Posterior vena cava (tissue), 2 donors: ENCODE measurements around the gene ZNF501. TPM values are rescaled to one million over a fixed set of nuclear protein-coding genes. Genes with fewer than 3 reads are reported as not detected.
A peak's percentile ranks its signal among the peaks of the same experiment; 100 is the strongest.

Source experiments
- DNase-seq: peaks from one replicate; pipeline ENCODE4 v3.0.0-alpha.2; 2020; ENCODE audit warnings: low spot score
- intact Hi-C, 2 donors: fragments of 100-400 bp; cut with DNase I; formaldehyde crosslinking; loops; one replicate each; pipeline versions ENCODE4 v1.14.1 to v1.14.2; 2022 to 2023
- long read RNA-seq, 2 donors: library from polyadenylated mRNA; unstranded; transcript quantifications; one replicate each; pipeline ENCODE4 v2.0.0, GENCODE V29; 2020 to 2021
- total RNA-seq, 2 donors: library from RNA; stranded (reverse); fragmentation: NEBNext Ultra II Directional; extraction: Animal tissue kit (Norgen Biotek cat#: 25700); gene quantifications; one replicate each; pipeline ENCODE4 v1.2.1, GENCODE V29; 2021
- donor health status: DM: yes; HTN: yes; CAD: no.
- donor health status: DM: yes; HTN: yes; CAD: no.

Gene ZNF501
- 1 to 10 TPM; 7.2 to 8.1 TPM for total RNA-seq
- long read RNA-seq, donor 1, partial matches to known transcripts = 1 of 1 reads
- long read RNA-seq, donor 1, other reads (novel, unspliced or antisense) = 0 of 1 reads
- long read RNA-seq, donor 2, partial matches to known transcripts = 0 of 3 reads
- long read RNA-seq, donor 2, other reads (novel, unspliced or antisense) = 1 of 3 reads

DNA sequence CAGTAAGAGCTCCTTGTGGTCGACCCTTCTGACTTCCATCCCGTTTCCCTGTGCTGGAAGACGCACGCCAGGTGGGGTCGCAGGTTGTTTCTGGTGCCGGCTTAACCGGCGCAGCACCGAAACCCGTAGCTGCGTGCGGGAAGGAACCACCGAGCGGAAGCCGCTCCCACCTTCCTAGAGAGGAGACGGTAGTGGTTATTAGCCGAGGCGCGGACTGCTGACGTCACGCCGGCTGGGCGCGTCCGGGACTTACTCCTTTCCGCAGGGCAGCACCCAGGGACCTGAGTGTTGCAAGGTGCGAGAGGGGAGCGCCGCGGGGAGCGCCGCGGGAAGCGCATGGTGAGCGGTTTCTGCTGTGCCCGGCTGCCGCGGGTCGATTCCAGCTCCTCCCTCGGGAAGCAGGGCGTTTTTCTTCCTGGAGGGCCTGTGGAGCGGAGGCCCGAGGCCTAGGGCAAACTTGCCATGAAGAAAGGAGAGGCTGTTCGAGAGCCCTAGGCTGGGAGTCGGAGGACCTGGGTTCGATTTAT is at the start of gene ZNF501:
Gene ZNF501 (plus strand): TSS at position 252 of the 527 bp plus-strand sequence. CDS start 4,787 bp downstream, outside the sequence.
- intact Hi-C loops = no loop called here
- peak; percentile 98 for DNase-seq

DNA sequence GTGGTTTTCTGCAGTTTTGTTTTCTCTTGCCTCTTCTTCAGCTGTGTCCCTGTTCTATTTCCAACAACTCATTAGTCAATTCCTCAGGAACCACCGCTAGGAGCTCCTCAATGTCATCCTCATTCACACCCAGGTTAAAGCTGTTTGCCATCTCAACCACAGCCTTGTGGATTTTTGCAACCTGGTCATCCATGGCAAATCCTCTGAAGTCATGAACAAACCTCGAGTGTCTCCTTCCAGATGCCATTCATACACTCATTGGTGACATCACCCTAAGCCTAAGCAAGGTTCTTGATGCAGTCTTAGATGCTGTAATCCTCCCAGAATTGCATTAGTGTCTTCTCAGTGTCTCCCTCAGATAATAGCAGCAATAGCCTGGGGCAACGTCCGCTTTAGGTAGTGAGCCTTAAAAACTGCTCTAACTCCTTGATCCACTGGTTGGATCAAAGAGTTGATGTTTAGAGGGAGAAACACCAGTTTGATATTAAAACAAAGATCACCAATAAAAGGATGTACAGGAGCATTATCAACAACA is 48.4 kb upstream of the ZNF501 start:
- intact Hi-C loops = no loop called here
- DNase-seq = no peak

DNA sequence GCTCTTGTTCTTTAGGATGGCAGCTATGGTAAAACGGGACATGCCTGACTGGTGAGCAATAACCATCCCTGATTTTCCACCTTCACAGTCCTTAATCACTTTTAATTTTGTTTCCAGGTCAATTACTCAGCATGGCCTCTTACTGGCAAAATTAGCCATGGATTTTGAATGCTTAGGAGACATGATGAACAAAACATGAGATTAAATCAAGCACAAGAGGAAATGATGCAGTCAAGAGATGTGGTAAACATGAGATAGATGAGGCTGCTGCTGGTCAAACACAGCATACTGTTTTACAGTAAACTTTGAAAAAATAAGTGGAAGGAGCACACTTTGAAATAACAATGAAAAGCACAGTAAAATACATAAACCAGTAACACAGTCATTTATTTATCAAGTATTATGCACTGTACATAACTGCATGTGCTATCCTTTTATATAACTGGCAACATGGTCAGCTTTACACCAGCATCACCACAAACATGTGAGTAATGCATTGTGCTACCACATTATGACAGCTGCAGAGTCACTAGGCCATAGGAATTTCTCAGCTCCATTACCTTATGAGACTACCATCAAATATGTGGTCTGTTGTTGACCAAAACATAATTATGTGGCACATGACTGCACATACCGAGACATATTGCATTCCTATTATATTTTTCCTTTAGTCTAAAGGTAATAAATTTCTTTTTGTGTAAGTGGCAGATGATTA is 47.1 kb upstream of the ZNF501 start:
- no peak for DNase-seq
- intact Hi-C loops = no loop called here

DNA sequence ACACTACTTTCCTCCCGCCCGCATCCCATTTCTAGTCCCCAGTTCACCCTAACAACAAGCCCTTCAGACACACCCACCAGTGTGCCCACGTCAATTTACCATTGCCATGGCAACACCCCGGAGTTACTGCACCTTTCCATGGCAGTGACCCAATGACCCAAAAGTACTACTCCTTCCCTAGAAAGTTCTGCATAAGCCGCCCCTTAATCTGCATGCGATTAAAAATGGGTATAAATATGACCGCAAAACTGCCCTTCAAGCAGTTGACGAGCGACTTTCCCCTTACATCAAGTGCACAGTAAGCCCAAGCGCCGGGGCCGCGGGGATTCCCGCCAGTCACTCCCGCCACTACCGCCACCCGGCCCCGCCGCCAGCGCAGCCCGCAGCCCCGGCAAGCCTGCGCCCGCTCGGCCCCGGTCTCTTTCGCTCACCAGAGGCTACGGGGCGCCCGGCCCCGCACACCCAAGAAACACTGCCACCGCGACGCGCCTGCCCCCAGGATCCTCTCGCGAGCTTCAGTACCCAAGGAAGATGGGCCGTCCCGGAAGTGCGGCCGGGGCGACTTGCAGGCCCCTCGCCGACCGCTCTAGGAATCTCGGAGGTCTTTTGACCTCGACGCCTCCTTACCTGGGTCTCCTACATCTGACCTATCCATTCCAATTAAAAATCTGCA is 44.2 kb upstream of the ZNF501 start:
- intact Hi-C loops = no loop called here
- DNase-seq = peak; percentile 92

DNA sequence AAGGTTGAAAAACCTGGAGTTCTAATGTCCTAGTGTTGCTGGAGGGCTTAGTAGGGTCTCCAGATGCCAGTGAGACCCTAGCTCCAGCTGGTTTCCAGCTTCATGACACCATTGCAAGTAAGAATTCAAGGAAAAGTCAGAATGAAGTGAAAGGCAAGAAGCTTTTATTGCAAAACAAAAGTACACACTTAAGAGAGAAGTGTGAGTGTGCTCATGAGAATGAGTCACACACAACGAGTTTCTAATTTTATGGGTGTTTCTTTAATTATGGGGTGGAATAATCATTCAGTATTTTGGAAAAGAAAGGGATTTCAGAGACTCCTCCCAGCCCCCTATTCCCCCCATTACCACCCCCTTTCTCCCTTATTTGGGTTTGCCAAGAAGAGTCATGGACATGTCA is 41.5 kb upstream of the ZNF501 start:
- intact Hi-C loops = no loop called here
- no peak for DNase-seq

DNA sequence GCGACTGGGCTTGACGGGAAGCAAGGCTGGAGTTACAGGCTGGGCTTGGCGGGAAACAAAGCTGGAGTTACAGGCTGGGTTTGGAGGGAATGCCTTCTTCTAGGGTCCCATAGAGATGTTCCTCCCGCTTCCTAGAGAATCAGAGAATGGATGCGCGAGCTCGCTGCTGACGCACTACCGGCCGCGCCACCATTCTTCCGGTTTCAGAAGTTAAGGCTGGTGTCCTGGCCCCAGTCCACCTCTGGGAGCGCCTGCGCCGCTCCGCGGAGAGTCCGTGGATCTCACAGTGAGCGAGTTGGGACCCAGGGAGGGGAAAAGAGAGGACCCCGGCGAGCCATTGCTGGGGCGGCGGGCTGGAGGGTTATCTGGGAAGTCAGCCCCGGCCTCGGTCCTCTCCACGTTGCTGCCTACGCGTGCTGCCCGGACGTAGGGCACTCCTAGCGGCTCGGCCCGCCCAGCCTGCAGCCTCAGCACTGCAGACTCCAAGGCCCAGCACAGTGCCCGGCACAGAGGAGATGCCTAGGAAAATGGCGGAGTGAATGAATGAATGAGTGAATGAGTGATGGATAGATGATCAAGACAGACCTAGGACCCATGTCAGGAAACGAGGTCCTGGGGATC is 16.9 kb upstream of the ZNF501 start, which contains the start of gene ZNF502:
Gene ZNF502 (plus strand): TSS at position 206 of the 621 bp plus-strand sequence. CDS start 7,602 bp downstream, outside the sequence.
- DNase-seq = peak; percentile 97
- intact Hi-C loops = no loop called here

DNA sequence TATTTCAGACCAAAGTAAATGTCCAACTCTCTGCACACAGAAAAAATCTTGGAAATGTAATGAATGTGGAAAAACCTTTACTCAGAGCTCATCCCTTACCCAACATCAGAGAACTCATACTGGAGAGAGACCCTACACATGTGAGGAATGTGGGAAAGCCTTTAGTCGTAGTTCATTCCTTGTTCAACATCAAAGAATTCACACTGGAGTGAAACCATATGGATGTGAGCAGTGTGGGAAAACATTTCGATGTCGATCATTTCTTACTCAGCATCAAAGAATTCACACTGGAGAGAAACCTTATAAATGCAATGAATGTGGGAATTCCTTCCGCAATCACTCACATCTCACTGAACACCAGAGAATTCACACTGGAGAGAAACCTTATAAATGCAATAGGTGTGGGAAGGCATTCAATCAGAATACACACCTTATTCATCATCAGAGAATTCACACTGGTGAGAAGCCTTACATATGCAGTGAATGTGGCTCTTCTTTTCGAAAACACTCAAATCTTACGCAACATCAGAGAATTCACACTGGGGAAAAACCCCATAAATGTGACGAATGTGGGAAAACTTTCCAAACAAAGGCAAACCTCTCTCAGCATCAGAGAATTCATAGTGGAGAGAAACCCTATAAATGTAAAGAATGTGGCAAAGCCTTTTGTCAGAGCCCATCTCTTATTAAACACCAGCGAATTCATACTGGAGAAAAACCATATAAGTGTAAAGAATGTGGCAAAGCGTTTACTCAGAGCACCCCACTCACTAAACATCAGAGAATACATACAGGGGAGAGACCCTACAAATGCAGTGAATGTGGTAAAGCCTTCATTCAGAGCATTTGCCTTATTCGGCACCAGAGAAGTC is 8.0 kb upstream of the ZNF501 start:
- DNase-seq = no peak
- intact Hi-C loops = no loop called here

DNA sequence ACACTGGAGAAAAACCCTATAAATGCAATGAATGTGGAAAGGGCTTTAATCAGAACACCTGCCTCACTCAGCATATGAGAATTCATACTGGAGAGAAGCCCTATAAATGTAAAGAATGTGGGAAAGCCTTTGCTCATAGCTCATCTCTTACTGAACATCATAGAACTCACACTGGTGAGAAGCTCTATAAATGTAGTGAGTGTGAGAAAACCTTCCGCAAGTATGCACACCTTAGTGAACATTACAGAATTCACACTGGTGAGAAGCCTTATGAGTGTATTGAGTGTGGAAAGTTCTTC is 7.4 kb upstream of the ZNF501 start:
- intact Hi-C loops = no loop called here
- DNase-seq = no peak

DNA sequence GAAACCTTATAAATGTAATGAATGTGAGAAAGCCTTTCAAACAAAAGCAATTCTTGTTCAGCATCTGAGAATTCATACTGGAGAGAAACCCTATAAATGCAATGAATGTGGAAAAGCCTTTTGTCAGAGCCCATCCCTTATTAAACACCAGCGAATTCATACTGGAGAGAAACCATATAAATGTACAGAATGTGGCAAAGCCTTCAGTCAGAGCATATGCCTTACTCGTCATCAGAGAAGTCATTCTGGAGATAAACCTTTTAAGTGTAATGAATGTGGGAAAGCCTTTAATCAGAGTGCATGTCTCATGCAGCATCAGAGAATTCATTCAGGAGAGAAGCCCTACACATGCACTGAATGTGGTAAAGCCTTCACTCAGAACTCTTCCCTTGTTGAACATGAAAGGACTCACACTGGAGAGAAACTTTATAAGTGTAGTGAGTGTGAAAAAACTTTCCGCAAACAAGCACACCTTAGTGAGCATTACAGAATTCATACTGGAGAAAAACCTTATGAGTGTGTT is 5.3 kb downstream of the ZNF501 start:
- no peak for DNase-seq
- intact Hi-C loops = no loop called here

DNA sequence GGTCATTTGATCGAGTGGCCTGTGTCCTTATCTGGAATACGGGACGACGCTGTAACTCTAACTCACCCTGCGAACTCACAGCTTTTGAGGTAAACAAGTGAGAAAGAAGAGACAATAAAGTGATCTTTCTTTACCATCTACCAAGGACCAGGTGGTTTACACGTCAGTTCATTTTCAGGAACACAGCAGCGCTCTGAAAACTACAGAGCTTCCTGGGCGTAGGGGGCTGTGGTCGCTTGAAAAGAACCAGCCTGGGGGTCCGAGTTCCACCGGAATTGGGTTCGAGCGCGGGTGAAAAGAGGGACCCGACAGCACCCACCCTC is 31.6 kb downstream of the ZNF501 start:
- DNase-seq = no peak
- intact Hi-C loops = no loop called here

DNA sequence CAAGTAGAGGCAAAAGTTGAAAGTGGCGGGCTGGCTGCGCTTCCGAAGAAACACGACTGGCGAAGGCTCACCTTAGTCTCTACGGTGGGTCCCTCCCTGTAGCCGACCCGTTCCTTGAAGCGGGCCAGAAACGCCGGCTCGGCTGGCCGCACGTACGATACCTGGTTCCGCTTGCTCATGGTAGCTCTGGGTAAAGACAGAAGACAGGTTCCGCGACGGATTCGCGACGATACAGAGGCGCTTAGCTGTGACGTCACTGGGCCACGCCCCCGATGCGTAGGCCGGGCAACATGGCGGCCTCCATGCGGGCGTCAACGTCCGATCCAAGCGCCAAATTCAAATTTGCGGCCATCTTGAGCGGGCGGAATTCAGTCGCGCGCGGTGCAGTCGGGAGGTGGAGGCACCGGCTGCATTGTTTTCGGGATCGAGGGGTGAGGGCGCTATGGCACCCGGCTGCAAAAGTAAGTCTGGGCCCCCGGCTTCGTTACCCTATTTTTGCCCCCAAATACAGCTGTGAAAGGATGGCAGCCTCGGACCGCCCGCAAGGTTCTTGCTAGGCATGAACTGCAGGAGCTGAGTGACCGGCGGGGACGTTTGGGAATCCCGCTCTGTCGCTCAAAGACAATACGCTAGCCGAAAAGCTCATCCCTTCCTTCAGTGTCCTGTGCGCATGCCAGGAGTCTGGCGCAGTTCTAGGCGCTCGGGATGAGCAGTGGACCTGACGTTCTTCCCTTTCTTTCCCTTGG is 32.2 kb downstream of the ZNF501 start, which contains the start of the genes KIAA1143 and KIF15:
Gene KIAA1143 (minus strand): TSS at position 196 of the 746 bp plus-strand sequence. CDS start 17 bp downstream, at position 179.
Gene KIF15 (plus strand): TSS at position 371 of the 746 bp plus-strand sequence. CDS start 72 bp downstream, at position 443.
- intact Hi-C loops = no loop called here
- peak; percentile 99 for DNase-seq

DNA sequence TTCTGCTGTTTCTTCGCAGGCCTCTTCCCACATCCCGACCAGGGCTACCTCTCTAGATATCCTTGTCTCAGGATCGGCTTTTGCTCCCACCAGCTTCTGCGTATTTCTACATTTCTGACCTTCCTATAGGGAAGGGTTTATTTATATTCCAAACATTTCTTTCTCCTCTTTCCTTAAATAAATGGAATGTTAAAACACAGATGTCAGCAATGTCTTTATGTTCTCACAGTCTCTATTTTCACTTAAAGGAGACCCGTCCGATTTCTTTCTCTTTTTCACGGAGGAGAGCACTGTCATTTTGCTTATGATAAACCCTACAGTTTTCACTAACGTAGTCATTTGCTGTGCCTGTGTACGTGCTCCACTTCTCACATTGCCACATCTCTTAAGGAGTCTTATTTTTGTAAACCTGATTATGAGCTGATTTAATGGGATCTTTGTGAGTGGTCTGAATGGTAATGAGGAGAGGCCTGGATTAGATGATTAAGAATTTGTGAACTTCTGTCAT is 32.8 kb downstream of the ZNF501 start:
- intact Hi-C loops = no loop called here

DNA sequence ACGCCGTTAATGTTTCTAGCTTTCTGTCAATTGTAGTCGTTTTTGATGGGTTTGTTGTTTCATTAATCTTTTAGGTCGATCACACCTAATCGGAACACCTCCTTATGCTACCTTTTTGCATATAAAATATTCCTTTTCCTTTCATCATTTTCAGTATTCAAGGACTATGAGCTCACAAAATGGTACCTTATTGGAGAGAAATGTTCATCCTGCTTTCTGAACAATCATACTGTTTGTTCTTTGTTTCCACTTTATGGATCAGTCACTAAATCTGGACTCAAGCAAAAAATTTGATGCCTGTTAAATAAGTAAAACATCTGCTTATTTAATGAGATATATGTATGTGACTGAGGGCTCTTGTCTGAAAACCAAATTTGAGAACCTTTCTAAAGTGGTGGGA is 33.3 kb downstream of the ZNF501 start:
- DNase-seq = no peak
- intact Hi-C loops = no loop called here

More for the DNA sequence above, 32.8 kb downstream of the ZNF501 start:
- no peak for DNase-seq

DNA sequence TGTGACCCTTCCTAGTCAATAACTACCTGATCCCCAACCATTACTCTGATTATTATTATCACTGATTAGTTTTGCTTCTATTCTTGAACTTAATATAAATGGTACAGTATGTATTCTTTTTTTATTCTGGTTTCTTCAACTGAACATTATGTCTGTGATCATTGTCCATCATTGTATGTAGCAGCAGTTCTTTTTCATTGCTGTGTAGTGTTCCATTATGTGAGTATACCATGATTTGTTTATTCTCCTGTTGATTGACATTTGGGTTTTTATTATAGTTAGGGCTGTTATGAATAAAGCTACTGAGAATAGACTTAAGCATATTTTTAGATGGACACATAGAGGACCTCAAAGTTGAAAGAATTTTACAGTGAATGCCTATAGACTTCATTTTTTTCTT is 34.8 kb downstream of the ZNF501 start:
- intact Hi-C loops = no loop called here
- no peak for DNase-seq

DNA sequence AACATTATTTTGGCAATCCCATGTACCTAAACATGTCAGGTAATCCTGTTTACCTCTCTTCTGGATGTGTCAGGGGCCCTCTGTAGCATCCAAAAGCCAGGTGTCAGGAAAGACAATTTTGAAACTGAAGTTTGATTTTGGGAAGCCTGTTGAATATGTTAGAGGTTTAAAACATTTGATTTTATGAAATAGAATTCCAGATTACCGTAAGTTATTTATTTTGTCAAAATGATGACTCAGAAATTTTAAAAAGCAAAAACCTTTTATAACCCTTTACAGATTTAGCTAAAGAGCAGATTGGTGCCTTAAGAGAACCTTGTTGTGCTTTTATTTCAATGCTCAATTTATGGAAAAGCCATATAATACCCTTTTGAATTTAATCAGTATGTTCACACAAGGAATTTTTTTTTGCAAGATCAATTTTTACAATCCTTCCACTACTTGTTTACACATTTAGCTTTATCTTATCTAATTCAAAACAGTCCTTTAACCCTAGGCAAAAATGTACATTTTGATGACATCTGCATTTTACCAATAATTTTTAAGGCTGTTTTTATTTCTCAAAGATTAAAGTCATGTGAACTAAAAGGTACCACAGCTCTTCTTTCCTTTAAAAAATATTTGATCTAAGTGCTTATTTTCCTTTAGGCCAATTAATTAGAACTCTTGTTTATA is 42.1 kb downstream of the ZNF501 start:
- intact Hi-C loops = no loop called here
- no peak for DNase-seq

DNA sequence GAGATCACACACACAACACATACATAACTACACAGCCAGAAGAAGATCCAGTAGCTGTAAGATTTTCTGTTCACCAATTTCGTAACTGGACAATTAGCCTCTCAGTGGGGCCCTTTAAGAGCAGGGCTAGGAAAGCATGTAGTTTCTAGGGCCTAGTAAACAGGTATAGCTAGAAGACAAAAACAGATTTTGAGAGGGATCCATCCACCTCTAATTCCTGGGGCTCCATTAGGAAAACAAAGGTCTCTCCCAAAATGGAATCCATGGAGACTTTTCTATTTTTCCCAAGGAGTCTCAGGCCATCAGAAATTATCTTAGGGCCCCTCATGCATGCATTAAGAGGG is 42.6 kb downstream of the ZNF501 start:
- DNase-seq = no peak

DNA sequence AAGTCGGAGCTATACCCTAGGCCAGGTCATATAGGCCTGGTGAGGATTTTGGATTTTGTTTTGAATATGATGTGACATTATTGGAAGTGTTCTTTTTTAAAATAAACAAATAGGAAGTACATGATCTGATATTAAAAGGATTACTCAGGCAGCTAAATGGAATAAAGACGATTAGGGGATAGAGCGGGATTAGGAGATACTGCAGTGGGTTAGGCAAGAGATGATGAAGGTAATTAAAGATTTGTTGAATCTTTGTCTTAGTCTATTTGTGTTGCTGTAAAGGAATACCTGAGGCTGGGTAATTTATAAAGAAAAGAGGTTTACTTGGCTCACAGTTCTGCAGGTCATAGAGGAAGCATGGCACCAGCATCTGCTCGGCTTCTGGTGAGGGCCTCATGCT is 53.5 kb downstream of the ZNF501 start:
- no peak for DNase-seq
- intact Hi-C loops = no loop called here

More for the DNA sequence above, 42.6 kb downstream of the ZNF501 start:
- intact Hi-C loops = no loop called here
